GM19043 (cell line): ENCODE data around the gene ANXA8.

ENCODE experiments used
- ATAC-seq: cut with Tn5 transposase; IDR thresholded peaks from one replicate; pipeline ENCODE4 v1.9.1; 2021; ENCODE audit warnings: low read depth; ENCODE audit not compliant: unreplicated experiment

Gene ANXA8

GRCh38 chr10:47449102-47449978 is 34.6 kb downstream of the ANXA8 start:
- ATAC-seq: no peak

DNA sequence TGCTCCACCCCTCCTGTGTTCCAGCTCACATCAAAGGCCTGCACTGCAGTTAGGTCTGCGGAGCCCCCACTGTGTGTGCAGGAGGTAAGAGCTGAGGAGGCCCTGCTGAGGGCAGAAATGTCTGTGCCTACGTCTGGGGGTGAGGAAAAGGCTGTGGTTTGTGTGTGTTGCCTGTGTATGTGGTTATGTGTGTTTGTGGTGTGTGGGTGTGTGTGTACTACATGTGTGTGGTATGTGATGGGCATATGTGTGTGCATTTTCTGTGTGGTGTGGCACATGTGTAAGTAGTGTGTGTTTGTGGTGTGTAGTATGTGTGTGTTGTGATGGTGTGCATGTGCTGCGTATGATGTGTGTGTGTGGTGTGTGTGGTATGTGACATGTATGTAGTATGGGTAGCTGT is 36.2 kb downstream of the ANXA8 start:
- ATAC-seq: no peak

GRCh38 chr10:47447209-47447608 is 36.7 kb downstream of the ANXA8 start:
- ATAC-seq: no peak

GRCh38 chr10:47445720-47446119 is 38.2 kb downstream of the ANXA8 start:
- ATAC-seq: no peak

GRCh38 chr10:47444047-47444446 is 39.9 kb downstream of the ANXA8 start:
- no peak for ATAC-seq

- ATAC-seq: no peak
These were observed 40.8 kb downstream of the ANXA8 start for GRCh38 chr10:47443145-47443544.

DNA sequence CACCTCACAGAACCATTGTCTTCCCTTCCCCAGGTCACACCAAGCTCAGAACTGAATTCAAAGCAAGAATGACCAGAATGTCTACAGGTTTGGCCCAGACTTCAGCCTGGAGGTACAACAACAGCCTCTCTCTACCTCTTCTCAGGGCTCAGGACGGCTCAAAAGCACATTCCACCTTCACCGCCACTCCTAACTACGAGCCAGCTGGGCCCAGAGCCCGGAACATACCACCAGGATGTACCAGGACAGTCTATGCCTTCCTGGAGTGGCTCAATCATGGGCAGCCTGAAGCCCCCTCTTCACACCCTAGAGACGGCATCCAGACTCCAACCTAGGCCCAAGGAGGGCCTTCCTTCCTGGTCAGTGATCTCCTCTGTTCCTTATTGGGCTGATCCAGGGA is 41.6 kb downstream of the ANXA8 start:
- ATAC-seq: no peak

DNA sequence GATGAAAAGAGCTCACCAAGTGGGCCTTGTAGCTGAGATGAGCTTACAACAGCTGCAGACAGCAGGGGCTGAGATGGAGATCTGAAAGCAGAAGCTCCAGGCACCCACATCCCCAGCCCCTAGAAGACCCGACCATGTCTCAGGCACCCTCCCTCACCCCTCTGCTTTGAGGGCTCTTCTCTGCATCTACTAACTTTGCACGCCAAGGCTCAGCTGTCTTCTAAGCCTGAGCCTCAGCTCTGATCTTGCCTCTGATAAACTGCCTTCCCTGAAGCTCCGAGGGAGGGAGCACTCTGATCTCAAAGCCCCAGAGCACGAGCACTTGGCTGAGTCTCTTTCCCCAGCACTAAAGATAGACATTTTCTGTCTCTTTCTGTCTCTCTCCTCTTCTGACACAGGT is 42.0 kb downstream of the ANXA8 start:
- ATAC-seq: no peak

DNA sequence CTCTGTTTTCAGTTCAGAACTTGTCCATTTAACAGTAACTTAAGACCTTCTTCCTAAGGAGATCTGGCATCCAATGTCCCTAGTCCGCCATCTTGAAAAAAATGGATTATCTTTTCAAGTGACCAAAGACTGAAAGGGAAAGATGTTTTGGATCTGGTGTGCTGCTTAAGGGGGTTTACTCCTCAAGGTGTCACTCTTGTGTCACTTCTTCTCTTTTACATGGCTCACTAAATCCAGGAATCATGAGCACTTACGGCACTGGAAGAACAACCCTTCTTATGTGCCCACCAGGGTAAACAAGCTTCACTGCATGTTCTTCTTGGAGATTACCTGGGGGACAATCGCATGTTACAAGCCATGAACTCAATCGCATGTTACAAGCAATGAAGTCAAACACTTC is 43.7 kb downstream of the ANXA8 start:
- no peak for ATAC-seq

GRCh38 chr10:47438857-47439474 is 44.9 kb downstream of the ANXA8 start:
- ATAC-seq: no peak

DNA sequence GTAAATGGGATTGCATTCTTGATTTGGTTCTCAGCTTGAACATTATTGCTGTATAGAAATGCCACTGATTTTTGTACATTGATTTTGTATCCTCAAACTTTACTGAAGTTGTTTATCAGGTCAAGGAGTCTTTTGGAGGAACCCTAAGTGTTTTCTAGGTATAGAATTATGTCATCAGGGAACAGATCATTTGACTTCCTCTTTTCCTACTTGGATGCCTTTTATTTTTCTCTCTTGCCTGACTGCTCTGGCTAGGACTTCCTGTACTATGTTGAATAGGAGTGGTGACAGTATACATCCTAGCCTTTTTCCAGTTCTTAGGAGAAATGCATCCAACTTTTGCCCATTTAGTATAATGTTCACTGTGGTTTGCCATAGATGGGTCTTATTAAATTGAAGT is 48.8 kb downstream of the ANXA8 start:
- ATAC-seq: no peak

GRCh38 chr10:47425813-47426419 is 58.0 kb downstream of the ANXA8 start:
- no peak for ATAC-seq

GRCh38 chr10:47424231-47424630 is 59.7 kb downstream of the ANXA8 start:
- no peak for ATAC-seq

GRCh38 chr10:47423476-47423875 is 60.4 kb downstream of the ANXA8 start:
- no peak for ATAC-seq

GRCh38 chr10:47421057-47421952 is 62.6 kb downstream of the ANXA8 start:
- no peak for ATAC-seq

DNA sequence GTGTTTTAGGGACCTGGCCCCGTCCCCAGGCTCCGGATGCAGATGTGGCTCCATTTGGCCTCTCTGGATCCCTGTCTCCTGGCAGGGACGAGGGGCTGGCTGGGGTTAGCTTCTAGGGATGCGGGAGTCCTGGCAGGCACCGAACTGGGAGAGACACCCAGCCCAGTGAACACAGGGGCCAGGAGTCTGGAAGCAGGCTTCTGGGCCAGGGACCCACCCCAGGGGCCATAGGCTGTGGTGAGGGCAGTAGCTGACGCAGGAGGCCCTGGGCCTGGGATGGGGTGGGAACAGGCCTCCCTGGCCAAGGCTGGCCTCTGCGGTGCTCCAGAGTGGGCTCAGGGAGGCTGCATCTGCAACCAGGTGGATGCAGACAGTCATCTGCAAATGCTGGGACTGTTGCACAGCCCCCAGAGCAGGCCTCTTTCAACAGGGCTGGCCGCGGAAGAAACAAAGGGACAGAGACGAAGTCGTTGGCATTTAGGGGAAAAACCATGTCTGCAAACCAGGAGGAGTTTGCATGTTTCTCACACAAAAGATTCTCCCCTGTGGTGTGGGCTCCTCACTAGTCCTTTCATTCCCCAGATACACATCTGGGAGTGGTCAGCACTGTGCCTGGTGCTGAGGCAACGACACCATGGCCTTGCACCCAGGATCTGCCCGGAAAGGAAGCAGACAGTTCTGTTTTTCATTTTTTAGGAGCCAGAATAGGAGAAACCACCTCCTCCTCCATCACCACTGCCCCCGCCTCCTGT is 63.4 kb downstream of the ANXA8 start:
- no peak for ATAC-seq

- no peak for ATAC-seq
These were observed 64.5 kb downstream of the ANXA8 start for GRCh38 chr10:47419421-47419820.

- ATAC-seq: no peak
These were observed 64.9 kb downstream of the ANXA8 start for GRCh38 chr10:47418966-47419365.

DNA sequence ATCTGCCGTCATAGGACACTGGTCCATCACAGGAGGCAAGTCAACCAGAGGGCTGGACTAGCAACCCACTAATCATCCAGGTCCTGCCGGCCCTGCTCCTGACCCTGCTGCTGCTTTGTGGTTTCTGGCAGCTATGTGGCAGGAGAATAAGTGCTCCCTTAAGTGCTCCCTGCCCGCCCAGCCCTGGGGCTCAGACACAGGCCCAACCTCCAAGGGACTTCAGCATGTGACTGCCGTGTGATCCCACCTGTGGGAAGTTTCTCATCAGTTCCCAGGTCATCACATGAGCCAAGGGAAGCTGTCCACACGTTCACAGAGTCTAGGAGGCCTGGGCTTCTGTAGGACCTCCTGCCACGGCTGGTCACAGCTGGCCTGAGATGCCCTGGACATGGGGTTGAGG is 65.6 kb downstream of the ANXA8 start:
- ATAC-seq: no peak
